IMR-90 (cell line): ENCODE results near the gene FBXL20. TPM values are rescaled to one million over a fixed set of nuclear protein-coding genes. Genes with fewer than 3 reads are reported as not detected.

Source experiments
- ATAC-seq: fragments of 200-7000 bp; cut with Tn5 transposase; 2 replicates; pipeline ENCODE4 v1.9.1; 2020; ENCODE audit warnings: low read depth, mild to moderate bottlenecking, moderate library complexity
- BruUV-seq: library from RNA; stranded (reverse); fragments of 400-500 nt; replicated peaks from 2 replicates; lab custom pipeline; 2021; lab: Mats Ljungman, UMichigan
- CTCF ChIA-PET: fragments of 300-600 bp; formaldehyde crosslinking; extraction: SDS; loops from one replicate; lab custom pipeline; 2021; ENCODE audit warnings: antibody characterized with exemption; lab: Yijun Ruan, JAX
- POLR2A ChIA-PET: fragments of 300-600 bp; sonication (Branson Sonifier 250); formaldehyde crosslinking; loops from one replicate; lab custom pipeline; 2022; ENCODE audit warnings: antibody characterized with exemption; ENCODE audit not compliant: unreplicated experiment; lab: Charles Lee
- DNase-seq: peaks from one replicate; pipeline ENCODE4 v3.0.0; 2013
- H2AFZ ChIP-seq: replicated peaks from 2 replicates; pipeline ENCODE3; 2013; ENCODE audit warnings: low read length, mild to moderate bottlenecking; ENCODE audit not compliant: poor library complexity
- H2AK5ac ChIP-seq: 2 replicates; pipeline ENCODE4 v1.6.1; 2013; ENCODE audit warnings: low read depth, low read length, inconsistent platforms
- H2AK9ac ChIP-seq: replicated peaks from 2 replicates; pipeline ENCODE3; 2013; ENCODE audit warnings: mild to moderate bottlenecking, low read depth, low read length, moderate library complexity; ENCODE audit not compliant: poor library complexity
- H2BK120ac ChIP-seq: 2 replicates; pipeline ENCODE4 v1.6.1; 2013; ENCODE audit warnings: low read depth, low read length, inconsistent platforms
- H2BK15ac ChIP-seq: 3 replicates; pipeline ENCODE4 v1.6.1; 2013; ENCODE audit warnings: low read depth, low read length, inconsistent platforms
- H2BK20ac ChIP-seq: 2 replicates; pipeline ENCODE4 v1.6.1; 2013; ENCODE audit warnings: low read depth, mild to moderate bottlenecking, inconsistent platforms, low read length, moderate library complexity
- H2BK5ac ChIP-seq: 2 replicates; pipeline ENCODE4 v1.6.1; 2013; ENCODE audit warnings: mild to moderate bottlenecking, low read depth, low read length, inconsistent platforms; ENCODE audit not compliant: poor library complexity, severe bottlenecking
- H3K14ac ChIP-seq: replicated peaks from 2 replicates; pipeline ENCODE4 v1.6.1; 2013; ENCODE audit warnings: low read depth, low read length, inconsistent platforms
- H3K18ac ChIP-seq: 2 replicates; pipeline ENCODE4 v1.6.1; 2013; ENCODE audit warnings: low read depth, low read length, control low read depth
- H3K23ac ChIP-seq: 2 replicates; pipeline ENCODE4 v1.6.1; 2013; ENCODE audit warnings: low read depth, low read length, inconsistent platforms
- H3K27ac ChIP-seq: 2 replicates; pipeline ENCODE4 v1.5.1; 2013; ENCODE audit warnings: mild to moderate bottlenecking, control low read depth, low read length; ENCODE audit not compliant: insufficient read depth
- H3K27me3 ChIP-seq: 2 replicates; pipeline ENCODE4 v1.6.1; 2013; ENCODE audit warnings: low read length; ENCODE audit not compliant: control insufficient read depth, insufficient read depth
- H3K36me3 ChIP-seq: 2 replicates; pipeline ENCODE4 v1.6.1; 2013; ENCODE audit warnings: low read length, mixed read lengths; ENCODE audit not compliant: control insufficient read depth, insufficient read depth
- H3K4ac ChIP-seq: 2 replicates; pipeline ENCODE4 v1.6.1; 2013; ENCODE audit warnings: low read depth, low read length, inconsistent platforms
- H3K4me1 ChIP-seq: 2 replicates; pipeline ENCODE4 v1.6.1; 2013; ENCODE audit warnings: low read length, mixed read lengths; ENCODE audit not compliant: control insufficient read depth, insufficient read depth
- H3K4me2 ChIP-seq: 2 replicates; pipeline ENCODE4 v1.6.1; 2013; ENCODE audit warnings: low read depth, mild to moderate bottlenecking, control low read depth, low read length, moderate library complexity
- H3K4me3 ChIP-seq: 2 replicates; pipeline ENCODE4 v1.5.1; 2013; ENCODE audit warnings: low read depth, mild to moderate bottlenecking, control low read depth, low read length, moderate library complexity; ENCODE audit not compliant: insufficient read depth
- H3K56ac ChIP-seq: 2 replicates; pipeline ENCODE4 v1.6.1; 2013; ENCODE audit warnings: low read length, inconsistent platforms; ENCODE audit not compliant: insufficient read depth; ENCODE audit errors: extremely low read depth
- H3K79me1 ChIP-seq, 2 experiments: 2 replicates each; pipeline ENCODE4 v1.6.1; 2013; ENCODE audit warnings: low read length in 2 of 2, inconsistent platforms in 1 of 2, low read depth in 1 of 2
- H3K9ac ChIP-seq: 2 replicates; pipeline ENCODE4 v1.6.1; 2013; ENCODE audit warnings: low read depth, low read length, control low read depth
- H3K9me1 ChIP-seq: 2 replicates; pipeline ENCODE4 v1.6.1; 2013; ENCODE audit warnings: low read length, inconsistent platforms; ENCODE audit not compliant: insufficient read depth
- H3K9me3 ChIP-seq: 2 replicates; pipeline ENCODE4 v1.6.1; 2013; ENCODE audit warnings: low read length; ENCODE audit not compliant: control insufficient read depth, insufficient read depth
- H4K20me1 ChIP-seq: 2 replicates; pipeline ENCODE4 v1.6.1; 2013; ENCODE audit warnings: low read length, inconsistent platforms; ENCODE audit not compliant: insufficient read depth
- H4K5ac ChIP-seq: 2 replicates; pipeline ENCODE4 v1.6.1; 2013; ENCODE audit warnings: mild to moderate bottlenecking, low read depth, low read length, control low read depth
- H4K8ac ChIP-seq, 2 experiments: 2 replicates each; pipeline ENCODE4 v1.6.1; 2013; ENCODE audit warnings: low read depth in 2 of 2, low read length in 2 of 2, control low read depth in 1 of 2, inconsistent platforms in 1 of 2
- H4K91ac ChIP-seq: 2 replicates; pipeline ENCODE4 v1.6.1; 2013; ENCODE audit warnings: low read depth, low read length, inconsistent platforms; ENCODE audit not compliant: insufficient read depth
- WGBS, 2 experiments: methylation state at CpG; one replicate each; pipeline versions ENCODE4 v1.1.5 to v1.1.7; 2013; ENCODE audit warnings: missing lambda C conversion rate in 2 of 2; ENCODE audit not compliant: insufficient read length in 1 of 2; ENCODE audit errors: extremely low coverage in 2 of 2; 5-methylcytosine and 5-hydroxymethylcytosine counted together
- dilution Hi-C: fragments of 300-500 bp; cut with HindIII; formaldehyde crosslinking; loops from one replicate; pipeline ENCODE4 v1.14.3; 2018; ENCODE audit warnings: low sequenced_read_pairs; ENCODE audit not compliant: unreplicated experiment
- in situ Hi-C: fragments of 300-500 bp; cut with MboI; formaldehyde crosslinking; loops from 3 replicates; pipeline ENCODE4 v1.14.3; 2019; ENCODE audit warnings: low sequenced_read_pairs, inconsistent platforms, mixed read lengths
- intact Hi-C: fragments of 100-400 bp; cut with micrococcal nuclease; formaldehyde crosslinking; loops from 2 replicates; pipeline ENCODE4 v1.10.0; 2022
- polyA plus RNA-seq, 3 experiments: library from polyadenylated mRNA; depleted of rRNA; stranded (reverse); fragments of >200 nt; gene quantifications; 2 replicates each; pipeline ENCODE4 v1.2.3, GENCODE V29; 2012; ENCODE audit warnings: low replicate concordance in 1 of 3
- total RNA-seq: library from RNA; depleted of rRNA; stranded (reverse); fragments of >200 nt; gene quantifications from 2 replicates; pipeline ENCODE4 v1.2.3, GENCODE V29; 2012
- TF ChIP-seq, protein P1 (sequence below): conservative IDR thresholded peaks from 2 replicates; pipeline ENCODE4 v1.5.1; 2012; ENCODE audit warnings: mild to moderate bottlenecking, low read depth, low read length, improper control_type of control experiment
- TF ChIP-seq, protein P2 (sequence below): fragments of 150-350 bp; IDR thresholded peaks from 2 replicates; pipeline ENCODE4 v1.6.1; 2017; ENCODE audit warnings: mild to moderate bottlenecking, antibody characterized with exemption, low read length, low read depth

The FBXL20 gene
- total and polyA plus RNA-seq, 2 of the 4 experiments (the other 2 are of a cell fraction) = 4.1 to 13.8 TPM

- no CpG with 5 or more reads among the region's 6 CpGs for WGBS, 2 experiments
- Histone ChIP-seq H3K27ac (no peak overlapping the region), H3K4me2 (no peak overlapping the region), H3K27me3 (peaks cover 76% of the 10 kb centered on the region), H3K4me1 (peaks cover 4% of the 10 kb centered on the region; the same call in 1 of the 2 replicates), H3K9ac (no peak overlapping the region), H4K5ac (no peak overlapping the region), H3K14ac (no peak overlapping the region), H3K56ac (no peak overlapping the region), H4K20me1 (no peaks in the 10 kb centered on the region), H3K79me1 (no peaks in the 10 kb centered on the region), H3K36me3 (no peaks in the 10 kb centered on the region), H3K9me3 (no peaks in the 10 kb centered on the region), H2BK15ac (no peak overlapping the region), H3K9me1 (no peaks in the 10 kb centered on the region), H3K23ac (no peak overlapping the region), H3K4me3 (no peak overlapping the region), H2AK5ac (no peak overlapping the region), H2BK120ac (no peak overlapping the region), H2BK5ac (no peak overlapping the region), H3K18ac (no peak overlapping the region), H2AK9ac (no peak overlapping the region), H2BK20ac (no peak overlapping the region), H3K4ac (no peak overlapping the region), H4K8ac (no peak overlapping the region), H2AFZ (no peak overlapping the region), H4K91ac (no peak overlapping the region)
- BruUV-seq = no TSS peak
- TF ChIP-seq, protein P1, sequence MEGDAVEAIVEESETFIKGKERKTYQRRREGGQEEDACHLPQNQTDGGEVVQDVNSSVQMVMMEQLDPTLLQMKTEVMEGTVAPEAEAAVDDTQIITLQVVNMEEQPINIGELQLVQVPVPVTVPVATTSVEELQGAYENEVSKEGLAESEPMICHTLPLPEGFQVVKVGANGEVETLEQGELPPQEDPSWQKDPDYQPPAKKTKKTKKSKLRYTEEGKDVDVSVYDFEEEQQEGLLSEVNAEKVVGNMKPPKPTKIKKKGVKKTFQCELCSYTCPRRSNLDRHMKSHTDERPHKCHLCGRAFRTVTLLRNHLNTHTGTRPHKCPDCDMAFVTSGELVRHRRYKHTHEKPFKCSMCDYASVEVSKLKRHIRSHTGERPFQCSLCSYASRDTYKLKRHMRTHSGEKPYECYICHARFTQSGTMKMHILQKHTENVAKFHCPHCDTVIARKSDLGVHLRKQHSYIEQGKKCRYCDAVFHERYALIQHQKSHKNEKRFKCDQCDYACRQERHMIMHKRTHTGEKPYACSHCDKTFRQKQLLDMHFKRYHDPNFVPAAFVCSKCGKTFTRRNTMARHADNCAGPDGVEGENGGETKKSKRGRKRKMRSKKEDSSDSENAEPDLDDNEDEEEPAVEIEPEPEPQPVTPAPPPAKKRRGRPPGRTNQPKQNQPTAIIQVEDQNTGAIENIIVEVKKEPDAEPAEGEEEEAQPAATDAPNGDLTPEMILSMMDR = no peak
- TF ChIP-seq, protein P2, sequence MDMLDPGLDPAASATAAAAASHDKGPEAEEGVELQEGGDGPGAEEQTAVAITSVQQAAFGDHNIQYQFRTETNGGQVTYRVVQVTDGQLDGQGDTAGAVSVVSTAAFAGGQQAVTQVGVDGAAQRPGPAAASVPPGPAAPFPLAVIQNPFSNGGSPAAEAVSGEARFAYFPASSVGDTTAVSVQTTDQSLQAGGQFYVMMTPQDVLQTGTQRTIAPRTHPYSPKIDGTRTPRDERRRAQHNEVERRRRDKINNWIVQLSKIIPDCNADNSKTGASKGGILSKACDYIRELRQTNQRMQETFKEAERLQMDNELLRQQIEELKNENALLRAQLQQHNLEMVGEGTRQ = no peak
- POLR2A ChIA-PET = no interaction called here
- DNase-seq = no peak
- dilution Hi-C loops (no loop called here), intact Hi-C loops (no loop called here), in situ Hi-C loops (no loop called here)
- ATAC-seq = no peak
- CTCF ChIA-PET = no interaction called here
Measured at GRCh38 chr17:39221572-39221971, 179.9 kb downstream of the FBXL20 start.
